Ovary (tissue), 3 donors: ENCODE results near the gene PIP4K2C.

ENCODE experiments used
- POLR2A ChIP-seq: fragments of 450-650 bp; IDR thresholded peaks from one replicate; pipeline ENCODE4 v1.6.1; 2017; ENCODE audit warnings: antibody characterized with exemption, mild to moderate bottlenecking, moderate library complexity
- TF ChIP-seq, protein P1 (sequence below), 3 donors: fragments of 450-650 bp in 2 of 3; fragments of 200-600 bp in 1 of 3; IDR thresholded peaks; one replicate each; pipeline versions ENCODE4 v1.5.1 to v1.8.0; 2016 to 2022; ENCODE audit warnings: antibody characterized with exemption in 3 of 3, mild to moderate bottlenecking in 1 of 3
- donor health status: DM: no; HTN: no; CAD: no.

DNA sequence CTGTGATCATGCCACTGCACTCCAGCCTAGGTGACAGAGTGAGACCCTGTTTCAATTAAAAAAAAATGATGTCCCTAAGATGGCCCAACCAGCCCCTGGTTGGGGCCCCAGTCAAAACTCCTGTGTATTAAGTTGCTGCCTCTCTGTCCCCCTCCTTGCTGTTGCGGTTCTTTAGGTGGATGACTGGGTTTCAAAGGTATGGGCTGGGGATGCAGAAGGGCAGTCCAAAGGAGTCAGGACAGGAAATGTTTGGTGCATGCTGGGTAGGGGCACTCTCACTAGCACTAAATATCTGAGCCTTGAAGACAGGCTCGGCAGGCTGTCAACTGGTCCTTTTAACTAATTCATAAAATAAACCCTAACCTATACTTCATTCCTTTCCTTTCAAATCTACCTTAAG is 12.0 kb upstream of the PIP4K2C start:
- no peak for TF ChIP-seq POLR2A
- TF ChIP-seq, protein P1, sequence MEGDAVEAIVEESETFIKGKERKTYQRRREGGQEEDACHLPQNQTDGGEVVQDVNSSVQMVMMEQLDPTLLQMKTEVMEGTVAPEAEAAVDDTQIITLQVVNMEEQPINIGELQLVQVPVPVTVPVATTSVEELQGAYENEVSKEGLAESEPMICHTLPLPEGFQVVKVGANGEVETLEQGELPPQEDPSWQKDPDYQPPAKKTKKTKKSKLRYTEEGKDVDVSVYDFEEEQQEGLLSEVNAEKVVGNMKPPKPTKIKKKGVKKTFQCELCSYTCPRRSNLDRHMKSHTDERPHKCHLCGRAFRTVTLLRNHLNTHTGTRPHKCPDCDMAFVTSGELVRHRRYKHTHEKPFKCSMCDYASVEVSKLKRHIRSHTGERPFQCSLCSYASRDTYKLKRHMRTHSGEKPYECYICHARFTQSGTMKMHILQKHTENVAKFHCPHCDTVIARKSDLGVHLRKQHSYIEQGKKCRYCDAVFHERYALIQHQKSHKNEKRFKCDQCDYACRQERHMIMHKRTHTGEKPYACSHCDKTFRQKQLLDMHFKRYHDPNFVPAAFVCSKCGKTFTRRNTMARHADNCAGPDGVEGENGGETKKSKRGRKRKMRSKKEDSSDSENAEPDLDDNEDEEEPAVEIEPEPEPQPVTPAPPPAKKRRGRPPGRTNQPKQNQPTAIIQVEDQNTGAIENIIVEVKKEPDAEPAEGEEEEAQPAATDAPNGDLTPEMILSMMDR (IDR thresholded peaks at IDR 0.05), result no peak
